OCI-LY3 (cell line): ENCODE measurements around the gene MOCS2.
A peak's percentile ranks its signal among the peaks of the same experiment; 100 is the strongest.

Experiments
- H2AFZ ChIP-seq: fragments of 200-600, 300-600 bp; shearing (Covaris generic); 2 replicates; pipeline ENCODE4 v1.6.0; 2014; ENCODE audit warnings: antibody characterized with exemption, low read depth, low read length
- H3K27ac ChIP-seq: fragments of 200-600, 300-600 bp; sonication (generic); 2 replicates; pipeline ENCODE4 v1.5.1; 2014; ENCODE audit warnings: mild to moderate bottlenecking, low read length, moderate library complexity, mixed read lengths
- H3K27me3 ChIP-seq: fragments of 200-600, 300-600 bp; sonication (generic); 2 replicates; pipeline ENCODE4 v1.6.1; 2014; ENCODE audit warnings: low read depth, low read length, mixed read lengths
- H3K36me3 ChIP-seq: fragments of 200-600, 300-600 bp; sonication (generic); replicated peaks from 2 replicates; pipeline ENCODE3; 2014; ENCODE audit warnings: low read depth, low read length, mixed read lengths
- H3K4me1 ChIP-seq: fragments of 300-600, 200-600 bp; sonication (generic); 2 replicates; pipeline ENCODE4 v1.6.1; 2014; ENCODE audit warnings: low read length, mixed read lengths
- H3K4me2 ChIP-seq: fragments of 200-600, 300-600 bp; sonication (generic); 2 replicates; pipeline ENCODE4 v1.6.1; 2014; ENCODE audit warnings: low read length, mixed read lengths
- H3K4me3 ChIP-seq: fragments of 300-600, 200-600 bp; sonication (generic); 2 replicates; pipeline ENCODE4 v1.5.1; 2014; ENCODE audit warnings: antibody characterized with exemption, mild to moderate bottlenecking, low read length, moderate library complexity
- H3K79me2 ChIP-seq: fragments of 300-600, 200-600 bp; shearing (Covaris generic); 2 replicates; pipeline ENCODE4 v1.6.1; 2014; ENCODE audit warnings: mild to moderate bottlenecking, low read length, mixed read lengths
- H3K9ac ChIP-seq: fragments of 300-600, 200-600 bp; shearing (Covaris generic); 2 replicates; pipeline ENCODE4 v1.6.0; 2014; ENCODE audit warnings: mild to moderate bottlenecking, low read length, moderate library complexity
- H3K9me3 ChIP-seq: fragments of 200-600, 300-600 bp; shearing (Covaris generic); 2 replicates; pipeline ENCODE4 v1.6.1; 2014; ENCODE audit warnings: low read length, mixed read lengths; ENCODE audit not compliant: insufficient read depth
- H4K20me1 ChIP-seq: fragments of 200-600, 300-600 bp; sonication (generic); 2 replicates; pipeline ENCODE4 v1.6.1; 2016; ENCODE audit warnings: low read length, mixed read lengths; ENCODE audit not compliant: insufficient read depth
- CTCF ChIP-seq: fragments of 200-600, 300-600 bp; sonication (generic); IDR thresholded peaks from 2 replicates; pipeline ENCODE4 v1.5.1; 2014; ENCODE audit warnings: antibody characterized with exemption, low read length, low read depth
- EZH2phosphoT487 ChIP-seq: fragments of 200-600 bp; shearing (Covaris generic); IDR thresholded peaks from 2 replicates; pipeline ENCODE4 v1.6.1; 2018; ENCODE audit warnings: antibody characterized with exemption, mixed run types, low read depth

The MOCS2 gene

GRCh38 chr5:53100606-53101005, 9.0 kb downstream of the MOCS2 start:
- H3K79me2 ChIP-seq = no peaks in the 10 kb centered on the region
- H2AFZ ChIP-seq = no peak overlapping the region
- peaks cover 3% of the 10 kb centered on the region for H3K4me1 ChIP-seq
- H3K4me2 ChIP-seq = no peak overlapping the region
- no peaks in the 10 kb centered on the region for H3K9me3 ChIP-seq
- H3K27ac ChIP-seq = no peak overlapping the region
- no peaks in the 10 kb centered on the region for H3K27me3 ChIP-seq
- H3K36me3 ChIP-seq = peaks cover 29% of the 10 kb centered on the region
- H3K4me3 ChIP-seq = no peak overlapping the region
- TF ChIP-seq CTCF (no peak), EZH2phosphoT487 (no peak)
- H3K9ac ChIP-seq = no peak overlapping the region
- no peaks in the 10 kb centered on the region for H4K20me1 ChIP-seq

DNA sequence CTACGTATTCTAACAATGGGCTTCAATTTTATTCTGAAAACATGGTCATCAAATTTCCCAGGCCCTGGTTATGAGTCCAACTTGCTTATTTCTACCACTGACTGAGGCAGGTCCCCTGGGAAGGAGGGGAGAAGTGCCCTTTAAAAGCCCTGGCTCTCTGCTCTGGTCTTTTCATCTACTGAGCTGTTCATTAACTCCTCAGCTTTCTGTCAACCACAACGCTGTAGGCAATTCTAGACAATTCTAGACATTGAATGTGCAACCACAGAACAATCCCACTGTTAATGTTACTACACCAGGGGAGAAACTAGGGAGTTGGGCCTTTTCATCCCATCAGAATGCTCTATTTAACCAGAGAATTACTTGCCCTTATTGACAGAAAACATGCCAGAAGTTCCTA, 10.0 kb downstream of the MOCS2 start:
- no peak for TF ChIP-seq CTCF
- no peak for TF ChIP-seq EZH2phosphoT487
- Histone ChIP-seq H3K79me2 (no peaks in the 10 kb centered on the region), H3K4me3 (no peak overlapping the region), H3K9ac (no peak overlapping the region), H3K9me3 (no peaks in the 10 kb centered on the region), H2AFZ (no peak overlapping the region), H3K4me1 (peaks cover 13% of the 10 kb centered on the region), H4K20me1 (no peaks in the 10 kb centered on the region), H3K4me2 (no peak overlapping the region), H3K36me3 (peaks cover 29% of the 10 kb centered on the region), H3K27me3 (no peaks in the 10 kb centered on the region), H3K27ac (no peak overlapping the region)

- H3K36me3 ChIP-seq = peaks cover 26% of the 10 kb centered on the region
- H3K27ac ChIP-seq = peak overlapping the region; percentile 100
- H4K20me1 ChIP-seq = no peaks in the 10 kb centered on the region
These were observed 13.5 kb downstream of the MOCS2 start for GRCh38 chr5:53095931-53096525.

DNA sequence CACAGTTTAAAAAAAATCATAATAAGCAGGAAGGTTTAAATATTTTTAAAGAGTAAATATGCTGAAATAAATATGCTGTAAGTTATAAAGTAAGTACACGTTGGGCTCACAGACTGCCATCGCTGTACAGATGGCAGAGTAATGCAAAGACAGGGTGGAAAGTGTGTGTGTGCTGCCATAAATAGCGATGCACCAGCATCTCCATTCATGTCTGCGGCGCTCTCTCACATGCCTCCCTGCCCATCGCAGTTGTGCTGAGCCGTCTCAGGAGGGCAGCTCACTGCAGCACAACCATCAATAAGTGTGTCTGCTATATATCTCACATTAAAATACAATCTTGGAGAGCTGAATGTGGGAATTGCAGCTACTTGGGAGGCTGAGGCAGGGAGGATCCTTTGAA, 14.3 kb downstream of the MOCS2 start:
- Histone ChIP-seq H3K27ac (peak overlapping the region; percentile 100), H3K4me3 (no peak overlapping the region), H3K4me2 (peak overlapping the region; percentile 47), H3K9me3 (no peaks in the 10 kb centered on the region), H2AFZ (no peak overlapping the region), H3K36me3 (peaks cover 21% of the 10 kb centered on the region), H3K4me1 (peaks cover 54% of the 10 kb centered on the region), H3K9ac (peak overlapping the region; percentile 54), H3K79me2 (no peaks in the 10 kb centered on the region), H3K27me3 (no peaks in the 10 kb centered on the region), H4K20me1 (no peaks in the 10 kb centered on the region)
- TF ChIP-seq EZH2phosphoT487 (no peak), CTCF (no peak)

More at GRCh38 chr5:53095931-53096525, 13.5 kb downstream of the MOCS2 start:
- no peaks in the 10 kb centered on the region for H3K79me2 ChIP-seq
- H2AFZ ChIP-seq = no peak overlapping the region
- H3K4me3 ChIP-seq = no peak overlapping the region
- peak overlapping the region; percentile 47 for H3K4me2 ChIP-seq
- peak; percentile 71 for TF ChIP-seq CTCF
- no peak for TF ChIP-seq EZH2phosphoT487
- no peaks in the 10 kb centered on the region for H3K9me3 ChIP-seq
- peaks cover 48% of the 10 kb centered on the region for H3K4me1 ChIP-seq
- H3K27me3 ChIP-seq = no peaks in the 10 kb centered on the region
- peak overlapping the region; percentile 54 for H3K9ac ChIP-seq
